Neural progenitor cell (in vitro differentiated cells): ENCODE data around the gene RAMP1. TPM values are rescaled to one million over a fixed set of nuclear protein-coding genes. Genes with fewer than 3 reads are reported as not detected.

ENCODE experiments used
- DNase-seq: peaks from one replicate; pipeline ENCODE4 v3.0.0-alpha.2; 2016; ENCODE audit warnings: low spot score
- H2AFZ ChIP-seq: fragments of 200-600 bp; sonication (generic); replicated peaks from 2 replicates; pipeline ENCODE4 v1.6.1; 2016; ENCODE audit warnings: antibody characterized with exemption
- H3F3A ChIP-seq: fragments of 200-600 bp; sonication (generic); 2 replicates; pipeline ENCODE4 v1.6.1; 2016; ENCODE audit warnings: antibody characterized with exemption, low read depth
- H3K27ac ChIP-seq: fragments of 200-600 bp; sonication (generic); 2 replicates; pipeline ENCODE4 v1.5.1; 2016; ENCODE audit warnings: mild to moderate bottlenecking
- H3K27me3 ChIP-seq: fragments of 200-600 bp; sonication (generic); 2 replicates; pipeline ENCODE4 v1.6.1; 2016; ENCODE audit warnings: mild to moderate bottlenecking, moderate library complexity
- H3K36me3 ChIP-seq: fragments of 200-600 bp; sonication (generic); 2 replicates; pipeline ENCODE4 v1.5.1; 2016
- H3K4me1 ChIP-seq: fragments of 200-600 bp; sonication (generic); 2 replicates; pipeline ENCODE4 v1.6.1; 2016; ENCODE audit warnings: mixed run types
- H3K4me2 ChIP-seq: fragments of 200-600 bp; sonication (generic); 2 replicates; pipeline ENCODE4 v1.6.1; 2016
- H3K4me3 ChIP-seq: fragments of 200-600 bp; sonication (generic); 2 replicates; pipeline ENCODE4 v1.5.1; 2016
- H3K79me2 ChIP-seq: fragments of 200-600 bp; sonication (generic); 2 replicates; pipeline ENCODE4 v1.6.1; 2016; ENCODE audit warnings: low read depth
- H3K9ac ChIP-seq: fragments of 200-600 bp; sonication (generic); 2 replicates; pipeline ENCODE4 v1.6.1; 2016
- H3K9me3 ChIP-seq: fragments of 200-600 bp; sonication (generic); 2 replicates; pipeline ENCODE4 v1.5.1; 2016; ENCODE audit warnings: low read depth
- H4K20me1 ChIP-seq: fragments of 200-600 bp; sonication (generic); 2 replicates; pipeline ENCODE4 v1.6.1; 2016; ENCODE audit warnings: low read depth
- H3K27ac Mint-ChIP-seq: 3 replicates; pipeline ENCODE4 v1.8.0; 2021; ENCODE audit warnings: mixed read lengths
- H3K27me3 Mint-ChIP-seq: 2 replicates; pipeline ENCODE4 v1.8.0; 2022; ENCODE audit warnings: low read depth, mild to moderate bottlenecking, inconsistent platforms, moderate library complexity, mixed read lengths; ENCODE audit not compliant: insufficient read depth
- H3K36me3 Mint-ChIP-seq: 3 replicates; pipeline ENCODE4 v1.8.0; 2021; ENCODE audit warnings: mixed read lengths
- H3K4me1 Mint-ChIP-seq: 3 replicates; pipeline ENCODE4 v1.8.0; 2021; ENCODE audit warnings: mixed read lengths
- H3K4me3 Mint-ChIP-seq: 3 replicates; pipeline ENCODE4 v1.8.0; 2021; ENCODE audit warnings: mild to moderate bottlenecking, moderate library complexity, mixed read lengths
- H3K9me3 Mint-ChIP-seq: 3 replicates; pipeline ENCODE4 v1.8.0; 2020; ENCODE audit warnings: mixed read lengths
- CTCF ChIP-seq: fragments of 200-600 bp; sonication (generic); IDR thresholded peaks from 2 replicates; pipeline ENCODE4 v1.5.1; 2017; ENCODE audit warnings: antibody characterized with exemption, mild to moderate bottlenecking
- EZH2 ChIP-seq: fragments of 200-600 bp; sonication (generic); IDR thresholded peaks from 2 replicates; pipeline ENCODE4 v1.6.1; 2017; ENCODE audit warnings: antibody characterized with exemption, mild to moderate bottlenecking, moderate library complexity
- EZH2phosphoT487 ChIP-seq: fragments of 200-600 bp; sonication (generic); IDR thresholded peaks from 2 replicates; pipeline ENCODE4 v1.6.1; 2017; ENCODE audit warnings: antibody characterized with exemption
- total RNA-seq: library from RNA; depleted of rRNA; stranded (reverse); fragments of >200 nt; gene quantifications from 2 replicates; pipeline ENCODE4 v1.2.3, GENCODE V29; 2015; ENCODE audit warnings: low replicate concordance

The RAMP1 gene
- total RNA-seq: not detected in 2 replicates

- Mint-ChIP-seq H3K4me1 (peaks cover 48% of the 10 kb centered on the region), H3K9me3 (no peaks in the 10 kb centered on the region), H3K27me3 (peaks cover 23% of the 10 kb centered on the region), H3K36me3 (no peaks in the 10 kb centered on the region), H3K27ac (peak within 1 kb of the TSS; percentile 62), H3K4me3 (peak within 1 kb of the TSS; percentile 78)
- Histone ChIP-seq H3F3A (peaks cover 7% of the 10 kb centered on the region), H3K4me2 (peak within 1 kb of the TSS; percentile 82), H3K36me3 (no peaks in the 10 kb centered on the region), H3K79me2 (no peaks in the 10 kb centered on the region), H2AFZ (peak within 1 kb of the TSS; percentile 35), H4K20me1 (peaks cover 11% of the 10 kb centered on the region), H3K9me3 (no peaks in the 10 kb centered on the region), H3K4me1 (peaks cover 14% of the 10 kb centered on the region), H3K27me3 (peaks cover 74% of the 10 kb centered on the region), H3K27ac (no peak within 1 kb of the TSS), H3K4me3 (peak within 1 kb of the TSS; percentile 45), H3K9ac (no peak within 1 kb of the TSS)
- TF ChIP-seq EZH2phosphoT487: peak; percentile 74
- no peak for TF ChIP-seq CTCF
- TF ChIP-seq EZH2: peak; percentile 94
- peak; percentile 45 for DNase-seq
Observed at GRCh38 chr2:237859533-237860272, at the start of gene RAMP1. TSS of gene RAMP1 (plus strand) at chr2:237859623. CDS start at chr2:237859676, 53 bp downstream.

- H3K4me1 Mint-ChIP-seq: no peaks in the 10 kb centered on the region
Observed at GRCh38 chr2:237815637-237816036, 43.8 kb upstream of the RAMP1 start.

GRCh38 chr2:237816531-237816930, 42.9 kb upstream of the RAMP1 start:
- Histone ChIP-seq H3K27me3 (peaks cover 85% of the 10 kb centered on the region), H3K79me2 (no peaks in the 10 kb centered on the region), H3K9me3 (no peaks in the 10 kb centered on the region), H2AFZ (no peak overlapping the region), H3K36me3 (no peaks in the 10 kb centered on the region), H3K4me2 (peak overlapping the region; percentile 40), H3K4me3 (no peak overlapping the region), H3K27ac (no peak overlapping the region), H3K9ac (no peak overlapping the region), H3K4me1 (peaks cover 8% of the 10 kb centered on the region), H3F3A (no peaks in the 10 kb centered on the region), H4K20me1 (peaks cover 4% of the 10 kb centered on the region)
- TF ChIP-seq CTCF (no peak), EZH2phosphoT487 (no peak), EZH2 (no peak)
- Mint-ChIP-seq H3K27me3 (no peaks in the 10 kb centered on the region), H3K4me3 (no peak overlapping the region), H3K9me3 (no peaks in the 10 kb centered on the region), H3K27ac (no peak overlapping the region), H3K36me3 (no peaks in the 10 kb centered on the region), H3K4me1 (no peaks in the 10 kb centered on the region)
- peak; percentile 60 for DNase-seq

More at GRCh38 chr2:237815637-237816036, 43.8 kb upstream of the RAMP1 start:
- peaks cover 4% of the 10 kb centered on the region for H4K20me1 ChIP-seq
- Mint-ChIP-seq H3K36me3 (no peaks in the 10 kb centered on the region), H3K9me3 (no peaks in the 10 kb centered on the region), H3K4me3 (no peak overlapping the region), H3K27ac (no peak overlapping the region), H3K27me3 (no peaks in the 10 kb centered on the region)
- no peaks in the 10 kb centered on the region for H3K9me3 ChIP-seq
- H2AFZ ChIP-seq: no peak overlapping the region
- no peak overlapping the region for H3K27ac ChIP-seq
- no peaks in the 10 kb centered on the region for H3K36me3 ChIP-seq
- no peak overlapping the region for H3K4me2 ChIP-seq
- no peak for TF ChIP-seq EZH2
- TF ChIP-seq EZH2phosphoT487: no peak
- TF ChIP-seq CTCF: no peak
- H3K9ac ChIP-seq: no peak overlapping the region
- no peaks in the 10 kb centered on the region for H3K79me2 ChIP-seq
- peaks cover 8% of the 10 kb centered on the region for H3K4me1 ChIP-seq
- no peak overlapping the region for H3K4me3 ChIP-seq
- H3F3A ChIP-seq: no peaks in the 10 kb centered on the region
- H3K27me3 ChIP-seq: peaks cover 88% of the 10 kb centered on the region
- no peak for DNase-seq
